ENCODE measurements around the gene VSIG2. TPM values are rescaled to one million over a fixed set of nuclear protein-coding genes. Genes with fewer than 3 reads are reported as not detected.
"Not testable (repeated sequence)": the region's sequence is repeated elsewhere in the genome, so short reads cannot be mapped to it uniquely, and the experiment has no call there.

VSIG2 gene
- total RNA-seq, result 0.70 TPM
- long read RNA-seq, result 0 reads

GRCh38 chr11:124751741-124752470, at the start of gene VSIG2:
VSIG2 (minus strand) TSS chr11:124752255; CDS start chr11:124752137, 118 bp downstream.
- ATAC-seq (no peak), DNase-seq (ENCODE audit: missing footprints) (no peak)

GRCh38 chr11:124801014-124801413, 49.0 kb upstream of the VSIG2 start:
- intact Hi-C loops (cut with DNase I), result loop anchor here (5.0 kb wide), 1 partner anchor 39 kb away; the partner anchor contains the start of gene ESAM
- ATAC-seq, result no peak
- DNase-seq (ENCODE audit: missing footprints), result no peak

More at GRCh38 chr11:124751741-124752470, at the start of gene VSIG2:
- intact Hi-C loops (cut with DNase I), result no loop called here

- intact Hi-C loops (cut with DNase I), result loop anchor here (5.0 kb wide), 1 partner anchor 38 kb away; the partner anchor contains the start of gene ESAM
- peak; percentile 98 for ATAC-seq
- DNase-seq (ENCODE audit: missing footprints), result peak; percentile 90
Measured at GRCh38 chr11:124800226-124800929, 48.3 kb upstream of the VSIG2 start, which contains the start of gene MSANTD2. MSANTD2 (minus strand) TSS chr11:124800406; CDS start chr11:124800380, 26 bp downstream.

- DNase-seq (ENCODE audit: missing footprints) (peak; percentile 70), ATAC-seq (peak; percentile 14)
- intact Hi-C loops (cut with DNase I), result loop anchor here (5.0 kb wide), 1 partner anchor 37 kb away; the partner anchor contains the start of gene ESAM
Measured at GRCh38 chr11:124799348-124800225, 47.5 kb upstream of the VSIG2 start.

GRCh38 chr11:124798991-124799347, 46.9 kb upstream of the VSIG2 start:
- ATAC-seq (no peak), DNase-seq (ENCODE audit: missing footprints) (no peak)
- intact Hi-C loops (cut with DNase I), result no loop called here

- no peak for DNase-seq (ENCODE audit: missing footprints)
- intact Hi-C loops (cut with DNase I), result no loop called here
- no peak for ATAC-seq
Measured at GRCh38 chr11:124796312-124796711, 44.3 kb upstream of the VSIG2 start.

GRCh38 chr11:124793466-124794278, 41.6 kb upstream of the VSIG2 start:
- DNase-seq (ENCODE audit: missing footprints) (no peak), ATAC-seq (no peak)
- intact Hi-C loops (cut with DNase I), result no loop called here

GRCh38 chr11:124791626-124792341, 39.7 kb upstream of the VSIG2 start:
- intact Hi-C loops (cut with DNase I), result no loop called here
- DNase-seq (ENCODE audit: missing footprints), result no peak
- ATAC-seq, result no peak

- DNase-seq (ENCODE audit: missing footprints) (no peak), ATAC-seq (no peak)
- intact Hi-C loops (cut with DNase I), result no loop called here
Measured at GRCh38 chr11:124788521-124788920, 36.5 kb upstream of the VSIG2 start.

- intact Hi-C loops (cut with DNase I), result no loop called here
- ATAC-seq, result no peak
Measured at GRCh38 chr11:124784051-124784450, 32.0 kb upstream of the VSIG2 start.

GRCh38 chr11:124783002-124783401, 30.9 kb upstream of the VSIG2 start:
- no peak for ATAC-seq
- intact Hi-C loops (cut with DNase I), result no loop called here
- DNase-seq (ENCODE audit: missing footprints), result no peak

More at GRCh38 chr11:124784051-124784450, 32.0 kb upstream of the VSIG2 start:
- DNase-seq (ENCODE audit: missing footprints), result no peak

- DNase-seq (ENCODE audit: missing footprints) (no peak), ATAC-seq (no peak)
- intact Hi-C loops (cut with DNase I), result no loop called here
Measured at GRCh38 chr11:124779568-124779967, 27.5 kb upstream of the VSIG2 start.

GRCh38 chr11:124778281-124778680, 26.2 kb upstream of the VSIG2 start:
- intact Hi-C loops (cut with DNase I), result no loop called here
- DNase-seq (ENCODE audit: missing footprints), result no peak
- ATAC-seq, result no peak

- no peak for DNase-seq (ENCODE audit: missing footprints)
- no peak for ATAC-seq
- intact Hi-C loops (cut with DNase I), result no loop called here
Measured at GRCh38 chr11:124776865-124777645, 25.0 kb upstream of the VSIG2 start.

- DNase-seq (ENCODE audit: missing footprints); ATAC-seq; intact Hi-C loops (cut with DNase I): not testable (repeated sequence)
Measured at GRCh38 chr11:124770959-124771358, 18.9 kb upstream of the VSIG2 start.

- intact Hi-C loops (cut with DNase I), result loop anchor here (10.0 kb wide), 1 partner anchor 65 kb away; no protein-coding TSS in a partner anchor
Measured at GRCh38 chr11:124769806-124770774, 18.0 kb upstream of the VSIG2 start.

More at GRCh38 chr11:124769806-124770774, 18.0 kb upstream of the VSIG2 start:
- ATAC-seq (no peak), DNase-seq (ENCODE audit: missing footprints) (no peak)

Data from Right ventricle myocardium inferior (tissue), 1 donor.